HG03175 (cell line): Measurements from ENCODE around the gene RFPL1.
"Not testable (repeated sequence)": the region's sequence is repeated elsewhere in the genome, so short reads cannot be mapped to it uniquely, and the experiment has no call there.

Experiments used
- ATAC-seq: cut with Tn5 transposase; IDR thresholded peaks from one replicate; pipeline ENCODE4 v1.9.1; 2021; ENCODE audit warnings: mild to moderate bottlenecking, moderate library complexity; ENCODE audit not compliant: unreplicated experiment

The RFPL1 gene

DNA sequence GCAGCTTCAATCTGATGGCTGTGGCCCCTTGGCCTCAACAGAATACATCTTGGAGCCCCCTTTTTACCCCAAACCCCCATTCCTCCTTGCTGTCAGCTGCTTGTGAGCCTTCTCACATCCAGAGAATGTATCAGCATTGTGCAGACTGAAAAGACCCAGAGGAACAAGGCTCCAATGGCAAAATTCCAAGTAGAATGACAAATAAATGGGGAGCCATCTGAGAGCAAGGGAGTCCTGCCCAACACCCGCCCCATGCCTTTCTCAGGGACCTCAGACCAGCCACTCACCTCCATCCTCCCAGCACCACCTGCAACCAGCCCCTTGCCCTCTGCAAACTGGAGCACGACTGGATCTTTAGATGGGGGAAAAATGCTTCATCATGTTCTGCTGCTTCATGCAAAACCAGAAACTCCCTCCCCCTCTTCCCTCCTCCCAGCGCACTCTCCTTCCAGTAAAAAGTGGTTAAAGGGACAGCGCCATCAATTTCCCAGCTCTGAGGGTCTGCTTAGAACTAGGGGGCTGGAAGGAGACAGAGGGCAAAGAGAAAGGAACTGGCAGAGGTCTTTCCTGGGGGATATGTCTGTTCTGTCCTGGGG is 39.4 kb downstream of the RFPL1 start:
- ATAC-seq = no peak

GRCh38 chr22:29478326-29479276 is 40.2 kb downstream of the RFPL1 start:
- no peak for ATAC-seq

DNA sequence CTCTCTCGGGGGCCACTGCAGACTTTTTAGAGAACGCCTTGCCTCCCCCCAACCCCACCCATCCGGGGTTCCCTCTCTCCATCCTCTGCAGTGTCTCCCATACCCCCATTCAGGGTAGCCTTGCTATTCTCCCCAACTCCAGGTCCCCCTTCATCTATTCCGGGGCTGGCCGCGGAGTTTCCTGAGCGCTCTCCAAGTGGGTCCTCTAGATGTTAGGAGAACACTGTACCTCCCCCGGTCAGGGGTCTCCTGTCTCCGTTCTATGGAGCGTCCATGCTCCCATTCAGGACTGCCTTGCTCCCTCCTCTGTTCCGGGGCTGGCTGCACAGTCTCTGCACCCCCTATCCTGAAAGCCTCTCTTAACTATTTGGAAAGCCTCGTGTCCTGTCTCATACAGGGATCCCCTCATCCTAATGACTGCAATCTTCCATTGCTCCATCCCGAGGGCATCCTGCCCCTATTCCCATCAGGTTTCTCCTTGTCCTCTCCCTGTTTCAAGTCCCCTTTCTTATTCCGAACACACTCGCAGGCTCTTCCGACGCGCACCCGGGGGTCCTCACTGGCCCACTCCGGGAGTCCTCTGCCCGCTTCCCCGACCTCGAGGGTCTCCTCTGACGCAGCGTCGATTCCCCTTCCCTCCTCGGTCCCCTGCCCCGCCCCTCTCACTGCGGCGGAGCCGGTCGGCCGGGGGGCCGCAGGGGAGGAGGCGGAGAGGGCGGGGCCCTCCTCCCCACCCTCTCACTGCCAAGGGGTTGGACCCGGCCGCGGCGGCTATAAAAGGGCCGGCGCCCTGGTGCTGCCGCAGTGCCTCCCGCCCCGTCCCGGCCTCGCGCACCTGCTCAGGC is 41.3 kb downstream of the RFPL1 start, which contains the start of gene NEFH:
Gene NEFH (plus strand): TSS at position 802 of the 845 bp plus-strand sequence. CDS start 45 bp downstream, outside the sequence.
- no peak for ATAC-seq

DNA sequence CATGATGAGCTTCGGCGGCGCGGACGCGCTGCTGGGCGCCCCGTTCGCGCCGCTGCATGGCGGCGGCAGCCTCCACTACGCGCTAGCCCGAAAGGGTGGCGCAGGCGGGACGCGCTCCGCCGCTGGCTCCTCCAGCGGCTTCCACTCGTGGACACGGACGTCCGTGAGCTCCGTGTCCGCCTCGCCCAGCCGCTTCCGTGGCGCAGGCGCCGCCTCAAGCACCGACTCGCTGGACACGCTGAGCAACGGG is 41.8 kb downstream of the RFPL1 start:
- no peak for ATAC-seq

- no peak for ATAC-seq
These were observed 42.3 kb downstream of the RFPL1 start for GRCh38 chr22:29480512-29481264.

GRCh38 chr22:29481265-29482000 is 43.0 kb downstream of the RFPL1 start:
- no peak for ATAC-seq

GRCh38 chr22:29482253-29482652 is 43.9 kb downstream of the RFPL1 start:
- no peak for ATAC-seq

GRCh38 chr22:29482726-29483125 is 44.3 kb downstream of the RFPL1 start:
- no peak for ATAC-seq

DNA sequence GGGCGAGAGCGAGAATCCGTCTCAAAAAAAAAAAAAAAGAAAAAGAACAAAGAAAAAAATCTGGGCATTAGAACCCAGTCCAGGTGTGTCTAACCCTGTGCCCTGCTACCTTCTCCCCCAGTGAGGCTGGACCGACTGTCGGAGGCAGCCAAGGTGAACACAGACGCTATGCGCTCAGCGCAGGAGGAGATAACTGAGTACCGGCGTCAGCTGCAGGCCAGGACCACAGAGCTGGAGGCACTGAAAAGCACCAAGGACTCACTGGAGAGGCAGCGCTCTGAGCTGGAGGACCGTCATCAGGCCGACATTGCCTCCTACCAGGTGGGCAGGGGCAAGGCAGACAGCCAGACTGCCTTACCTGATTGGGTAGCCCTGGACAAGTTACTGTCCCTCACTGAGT is 44.9 kb downstream of the RFPL1 start:
- ATAC-seq = no peak

GRCh38 chr22:29484642-29485041 is 46.3 kb downstream of the RFPL1 start:
- ATAC-seq = no peak

DNA sequence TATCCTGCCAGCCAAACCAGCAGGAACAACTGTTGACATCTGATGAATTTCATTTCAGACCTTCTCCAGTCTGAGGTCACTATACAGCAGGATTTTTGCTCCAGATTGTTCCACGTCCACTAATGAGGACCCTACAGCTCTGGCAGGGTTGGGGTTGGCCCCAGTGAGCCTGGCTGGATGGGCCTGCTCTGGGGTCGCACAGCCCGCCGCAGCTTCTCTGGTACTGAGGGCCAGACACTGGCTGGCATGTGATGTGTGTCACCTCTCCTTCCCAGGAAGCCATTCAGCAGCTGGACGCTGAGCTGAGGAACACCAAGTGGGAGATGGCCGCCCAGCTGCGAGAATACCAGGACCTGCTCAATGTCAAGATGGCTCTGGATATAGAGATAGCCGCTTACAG is 47.1 kb downstream of the RFPL1 start:
- no peak for ATAC-seq

DNA sequence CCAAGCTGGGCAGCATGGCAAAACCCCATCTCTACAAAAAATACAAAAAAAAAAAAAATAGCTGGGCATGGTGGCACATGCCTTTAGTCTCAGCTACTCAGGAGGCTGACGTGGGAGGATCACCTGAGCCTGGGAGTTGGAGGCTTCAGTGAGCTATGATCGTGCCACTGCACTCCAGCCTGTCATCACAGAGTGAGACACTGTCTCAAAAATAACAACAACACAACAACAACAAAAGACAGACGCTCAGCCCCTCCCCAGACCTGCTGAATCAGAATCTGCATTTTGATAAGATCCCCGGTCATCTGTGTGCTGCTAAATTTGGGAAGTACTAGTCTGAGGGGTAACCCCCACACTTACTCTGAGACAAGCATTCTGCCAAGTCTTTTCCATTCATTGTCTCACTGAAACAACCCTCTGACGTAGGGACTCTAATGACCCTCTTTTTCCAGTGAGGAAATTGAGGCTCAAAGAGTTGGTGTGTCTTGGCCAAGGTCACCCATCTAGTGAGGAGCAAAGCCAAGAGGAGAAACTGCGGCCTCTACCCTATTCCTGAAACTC is 49.1 kb downstream of the RFPL1 start:
- no peak for ATAC-seq

DNA sequence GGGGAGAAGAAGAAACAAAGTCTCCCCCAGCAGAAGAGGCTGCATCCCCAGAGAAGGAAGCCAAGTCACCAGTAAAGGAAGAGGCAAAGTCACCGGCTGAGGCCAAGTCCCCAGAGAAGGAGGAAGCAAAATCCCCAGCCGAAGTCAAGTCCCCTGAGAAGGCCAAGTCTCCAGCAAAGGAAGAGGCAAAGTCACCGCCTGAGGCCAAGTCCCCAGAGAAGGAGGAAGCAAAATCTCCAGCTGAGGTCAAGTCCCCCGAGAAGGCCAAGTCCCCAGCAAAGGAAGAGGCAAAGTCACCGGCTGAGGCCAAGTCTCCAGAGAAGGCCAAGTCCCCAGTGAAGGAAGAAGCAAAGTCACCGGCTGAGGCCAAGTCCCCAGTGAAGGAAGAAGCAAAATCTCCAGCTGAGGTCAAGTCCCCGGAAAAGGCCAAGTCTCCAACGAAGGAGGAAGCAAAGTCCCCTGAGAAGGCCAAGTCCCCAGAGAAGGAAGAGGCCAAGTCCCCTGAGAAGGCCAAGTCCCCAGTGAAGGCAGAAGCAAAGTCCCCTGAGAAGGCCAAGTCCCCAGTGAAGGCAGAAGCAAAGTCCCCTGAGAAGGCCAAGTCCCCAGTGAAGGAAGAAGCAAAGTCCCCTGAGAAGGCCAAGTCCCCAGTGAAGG is 50.9 kb downstream of the RFPL1 start:
- not testable (repeated sequence) for ATAC-seq

DNA sequence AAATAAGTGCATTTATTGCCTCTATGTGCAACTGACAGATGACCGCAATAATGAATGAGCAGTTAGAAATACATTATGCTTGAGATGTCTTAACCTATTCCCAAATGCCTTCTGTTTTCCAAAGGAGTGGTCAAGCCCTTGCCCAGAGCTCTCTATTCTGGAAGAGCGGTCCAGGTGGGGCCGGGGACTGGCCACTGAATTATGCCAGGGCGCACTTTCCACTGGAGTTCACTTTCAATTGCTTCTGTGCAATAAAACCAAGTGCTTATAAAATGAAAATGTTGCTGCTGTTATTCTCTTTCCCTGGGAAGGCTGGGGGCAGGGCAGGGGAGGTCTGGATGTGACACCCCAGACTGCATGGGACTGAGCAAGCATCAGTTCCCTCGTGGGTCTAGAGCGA is 52.6 kb downstream of the RFPL1 start:
- ATAC-seq = no peak
